ENCODE measurements around the gene IL2RG.
A peak's percentile ranks its signal among the peaks of the same experiment; 100 is the strongest.

Gene IL2RG

DNA sequence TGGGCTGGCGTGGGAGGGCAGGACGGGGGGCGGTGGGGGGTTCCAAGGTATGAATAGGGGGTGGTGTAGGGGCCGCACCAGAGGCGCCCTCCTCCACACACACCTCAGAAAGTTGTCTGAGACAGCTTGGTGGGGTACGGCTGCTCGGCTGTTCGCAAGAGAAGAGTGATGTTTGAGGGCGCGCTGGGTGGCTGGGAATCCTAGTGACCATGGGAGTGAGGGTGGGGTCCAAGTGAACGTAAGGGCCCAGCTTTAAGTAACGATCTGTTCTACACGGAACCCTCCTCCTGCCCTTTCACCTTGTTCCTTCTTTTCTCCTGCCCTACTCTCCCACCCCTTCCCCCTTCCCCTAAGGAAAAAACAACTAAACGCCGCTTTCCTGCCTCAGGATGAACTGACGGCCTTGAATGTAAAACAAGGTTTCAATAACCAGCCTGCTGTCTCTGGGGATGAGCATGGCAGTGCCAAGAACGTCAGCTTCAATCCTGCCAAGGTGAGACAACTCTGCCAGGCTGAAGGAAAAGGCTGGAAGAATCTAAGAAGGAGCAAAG, 7.7 kb upstream of the IL2RG start:
- peaks cover 18% of the 10 kb centered on the region for H3K4me1 Mint-ChIP-seq
- H3K27ac Mint-ChIP-seq, result peak overlapping the region; percentile 93
- H3K4me3 Mint-ChIP-seq, result peak overlapping the region; percentile 80
- no peaks in the 10 kb centered on the region for H3K9me3 Mint-ChIP-seq
- H3K36me3 Mint-ChIP-seq, result peaks cover 45% of the 10 kb centered on the region
- ATAC-seq, result peak; percentile 46
- no peak for DNase-seq (ENCODE audit: low spot score in 2 of 2)

- peaks cover 38% of the 10 kb centered on the region for H3K36me3 Mint-ChIP-seq
- peaks cover 20% of the 10 kb centered on the region for H3K4me1 Mint-ChIP-seq
- ATAC-seq, result peak; percentile 95
- peak within 1 kb of the TSS; percentile 80 for H3K4me3 Mint-ChIP-seq
- peak within 1 kb of the TSS; percentile 93 for H3K27ac Mint-ChIP-seq
- H3K9me3 Mint-ChIP-seq, result no peaks in the 10 kb centered on the region
- peak; percentile 49 to 89 for DNase-seq (ENCODE audit: low spot score in 2 of 2)
Observed at GRCh38 chrX:71118032-71118984, 6.9 kb upstream of the IL2RG start, which contains the start of gene MED12. Gene MED12, plus strand, starts transcription at chrX:71118596. Its CDS starts 159 bp downstream, at chrX:71118755.

- Mint-ChIP-seq H3K9me3 (no peaks in the 10 kb centered on the region), H3K36me3 (peaks cover 29% of the 10 kb centered on the region), H3K27ac (peak overlapping the region; percentile 63), H3K4me1 (peaks cover 21% of the 10 kb centered on the region), H3K4me3 (peak overlapping the region; percentile 80)
- ATAC-seq (no peak), DNase-seq (ENCODE audit: low spot score in 2 of 2) (no peak)
Observed at GRCh38 chrX:71117358-71117757, 6.0 kb upstream of the IL2RG start.

- DNase-seq (ENCODE audit: low spot score in 2 of 2), result no peak
- Mint-ChIP-seq H3K4me3 (peak overlapping the region; percentile 87), H3K9me3 (no peaks in the 10 kb centered on the region), H3K4me1 (peaks cover 41% of the 10 kb centered on the region), H3K27ac (peak overlapping the region; percentile 95), H3K36me3 (peaks cover 55% of the 10 kb centered on the region)
- ATAC-seq, result peak; percentile 57
Observed at GRCh38 chrX:71111921-71112431, 599 bp upstream of the IL2RG start.

DNA sequence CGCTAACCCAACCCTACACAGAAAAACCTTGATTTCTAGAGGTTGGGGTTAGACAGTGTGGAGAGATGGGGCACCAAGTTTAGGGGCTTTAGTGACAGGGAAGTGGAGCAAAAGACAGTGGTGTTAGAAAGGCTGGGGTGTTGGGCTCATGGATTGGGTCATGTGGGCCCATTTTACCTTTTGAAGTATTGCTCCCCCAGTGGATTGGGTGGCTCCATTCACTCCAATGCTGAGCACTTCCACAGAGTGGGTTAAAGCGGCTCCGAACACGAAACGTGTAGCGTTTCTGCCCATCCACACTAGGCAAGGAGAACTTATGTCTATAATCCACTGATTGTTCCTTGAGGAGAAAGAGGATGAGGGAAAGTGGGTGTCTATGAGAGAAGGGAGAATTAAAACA, 2.3 kb downstream of the IL2RG start:
- Mint-ChIP-seq H3K4me1 (peaks cover 66% of the 10 kb centered on the region), H3K4me3 (peak overlapping the region; percentile 87), H3K27ac (peak overlapping the region; percentile 95), H3K9me3 (no peaks in the 10 kb centered on the region), H3K36me3 (peaks cover 83% of the 10 kb centered on the region)
- no peak for ATAC-seq
- DNase-seq (ENCODE audit: low spot score in 2 of 2), result no peak

DNA sequence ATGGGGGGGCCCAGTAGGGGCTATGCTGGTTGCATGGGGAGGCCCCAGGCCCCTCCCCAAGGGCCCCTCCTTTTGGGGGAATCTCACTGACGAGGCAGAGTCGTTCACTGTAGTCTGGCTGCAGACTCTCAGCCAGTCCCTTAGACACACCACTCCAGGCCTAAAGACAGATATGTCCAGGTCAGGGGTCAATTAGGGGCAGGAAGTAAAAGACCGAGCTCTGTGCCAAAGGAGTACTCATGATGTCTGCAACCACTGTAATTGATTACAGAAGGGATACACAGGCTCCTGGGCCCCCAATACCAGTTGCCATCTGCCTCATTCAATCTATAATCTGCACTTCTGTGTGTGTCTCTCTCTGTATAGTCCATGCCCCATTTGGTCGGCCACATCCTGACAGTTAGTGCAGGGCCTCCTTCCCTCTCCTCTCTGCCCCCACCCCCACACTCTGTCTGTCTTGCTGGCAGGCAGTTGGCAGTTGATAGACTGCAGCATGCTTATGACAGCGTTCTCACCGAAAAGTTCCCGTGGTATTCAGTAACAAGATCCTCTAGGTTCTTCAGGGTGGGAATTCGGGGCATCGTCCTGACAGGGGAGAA, 3.5 kb downstream of the IL2RG start:
- peak overlapping the region; percentile 87 for H3K4me3 Mint-ChIP-seq
- H3K36me3 Mint-ChIP-seq, result peaks cover 91% of the 10 kb centered on the region
- H3K27ac Mint-ChIP-seq, result peak overlapping the region; percentile 95
- H3K9me3 Mint-ChIP-seq, result no peaks in the 10 kb centered on the region
- ATAC-seq (peak; percentile 22), DNase-seq (ENCODE audit: low spot score in 2 of 2) (no peak)
- peaks cover 72% of the 10 kb centered on the region for H3K4me1 Mint-ChIP-seq

DNA sequence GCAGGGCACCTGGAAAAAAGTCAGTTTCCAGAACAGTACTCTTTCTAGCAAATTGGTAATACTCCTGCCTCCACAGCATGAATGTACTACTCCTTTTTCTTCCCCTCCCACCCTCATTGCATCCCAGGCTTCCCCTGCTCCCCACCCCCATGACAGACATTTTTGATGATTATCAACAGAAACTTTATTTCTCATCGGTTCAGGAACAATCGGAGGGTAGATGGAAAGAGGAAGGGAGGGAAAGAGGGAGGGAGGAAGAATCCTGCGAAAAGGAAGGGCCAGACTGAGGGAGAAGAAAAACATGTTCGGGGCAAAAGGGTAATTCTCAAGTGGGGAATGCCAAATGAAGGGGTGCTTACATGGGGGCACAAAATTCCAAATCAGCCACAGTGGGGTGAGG, 4.1 kb downstream of the IL2RG start:
- Mint-ChIP-seq H3K4me1 (peaks cover 72% of the 10 kb centered on the region), H3K9me3 (no peaks in the 10 kb centered on the region), H3K4me3 (peak overlapping the region; percentile 87), H3K36me3 (peaks cover 95% of the 10 kb centered on the region), H3K27ac (peak overlapping the region; percentile 95)
- ATAC-seq, result no peak
- no peak for DNase-seq (ENCODE audit: low spot score in 2 of 2)

DNA sequence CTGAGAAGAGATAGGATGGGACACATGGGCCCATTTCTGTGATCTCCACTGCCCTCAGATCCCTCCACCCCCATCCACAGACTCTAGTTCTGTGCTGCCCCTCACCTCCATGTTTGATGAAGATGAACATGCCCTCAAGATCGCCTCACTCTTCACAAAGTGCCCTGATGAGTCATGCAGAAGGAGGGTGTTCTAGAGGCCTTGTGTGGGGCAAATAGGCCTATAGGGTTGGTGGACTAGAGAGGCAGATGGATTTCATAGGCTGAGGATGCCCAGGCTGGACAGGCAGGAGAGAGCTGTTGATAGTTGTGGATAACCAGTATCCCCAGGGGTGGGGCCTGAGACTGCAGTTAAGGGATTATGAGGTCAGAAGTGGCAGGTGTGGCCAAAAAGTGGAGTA, 5.0 kb downstream of the IL2RG start, which contains the start of gene CXorf65:
Gene CXorf65 (minus strand): TSS at position 314 of the 400 bp plus-strand sequence. CDS start 184 bp downstream, at position 130.
- Mint-ChIP-seq H3K27ac (peak within 1 kb of the TSS; percentile 95), H3K4me1 (peaks cover 69% of the 10 kb centered on the region), H3K36me3 (peaks cover 95% of the 10 kb centered on the region), H3K9me3 (no peaks in the 10 kb centered on the region), H3K4me3 (peak within 1 kb of the TSS; percentile 87)
- ATAC-seq (peak; percentile 70), DNase-seq (ENCODE audit: low spot score in 2 of 2) (no peak)

- Mint-ChIP-seq H3K36me3 (peaks cover 95% of the 10 kb centered on the region), H3K4me3 (peak overlapping the region; percentile 87), H3K9me3 (no peaks in the 10 kb centered on the region), H3K4me1 (peaks cover 77% of the 10 kb centered on the region), H3K27ac (peak overlapping the region; percentile 95)
- ATAC-seq (no peak), DNase-seq (ENCODE audit: low spot score in 2 of 2) (no peak)
Observed at GRCh38 chrX:71105628-71106027, 5.7 kb downstream of the IL2RG start.

- peak; percentile 57 for ATAC-seq
- Mint-ChIP-seq H3K27ac (peak overlapping the region; percentile 92), H3K36me3 (peaks cover 76% of the 10 kb centered on the region)
Observed at GRCh38 chrX:71103110-71103983, 8.0 kb downstream of the IL2RG start.

GRCh38 chrX:71102292-71102691, 9.1 kb downstream of the IL2RG start:
- Mint-ChIP-seq H3K9me3 (no peaks in the 10 kb centered on the region), H3K27ac (peak overlapping the region; percentile 92), H3K4me1 (peaks cover 83% of the 10 kb centered on the region), H3K36me3 (peaks cover 65% of the 10 kb centered on the region), H3K4me3 (peak overlapping the region; percentile 87)
- DNase-seq (ENCODE audit: low spot score in 2 of 2), result no peak
- no peak for ATAC-seq

More at GRCh38 chrX:71103110-71103983, 8.0 kb downstream of the IL2RG start:
- Mint-ChIP-seq H3K4me3 (peak overlapping the region; percentile 87), H3K9me3 (no peaks in the 10 kb centered on the region), H3K4me1 (peaks cover 87% of the 10 kb centered on the region)
- peak in 1 of 2 donors; percentile 64 for DNase-seq (ENCODE audit: low spot score in 2 of 2)

DNA sequence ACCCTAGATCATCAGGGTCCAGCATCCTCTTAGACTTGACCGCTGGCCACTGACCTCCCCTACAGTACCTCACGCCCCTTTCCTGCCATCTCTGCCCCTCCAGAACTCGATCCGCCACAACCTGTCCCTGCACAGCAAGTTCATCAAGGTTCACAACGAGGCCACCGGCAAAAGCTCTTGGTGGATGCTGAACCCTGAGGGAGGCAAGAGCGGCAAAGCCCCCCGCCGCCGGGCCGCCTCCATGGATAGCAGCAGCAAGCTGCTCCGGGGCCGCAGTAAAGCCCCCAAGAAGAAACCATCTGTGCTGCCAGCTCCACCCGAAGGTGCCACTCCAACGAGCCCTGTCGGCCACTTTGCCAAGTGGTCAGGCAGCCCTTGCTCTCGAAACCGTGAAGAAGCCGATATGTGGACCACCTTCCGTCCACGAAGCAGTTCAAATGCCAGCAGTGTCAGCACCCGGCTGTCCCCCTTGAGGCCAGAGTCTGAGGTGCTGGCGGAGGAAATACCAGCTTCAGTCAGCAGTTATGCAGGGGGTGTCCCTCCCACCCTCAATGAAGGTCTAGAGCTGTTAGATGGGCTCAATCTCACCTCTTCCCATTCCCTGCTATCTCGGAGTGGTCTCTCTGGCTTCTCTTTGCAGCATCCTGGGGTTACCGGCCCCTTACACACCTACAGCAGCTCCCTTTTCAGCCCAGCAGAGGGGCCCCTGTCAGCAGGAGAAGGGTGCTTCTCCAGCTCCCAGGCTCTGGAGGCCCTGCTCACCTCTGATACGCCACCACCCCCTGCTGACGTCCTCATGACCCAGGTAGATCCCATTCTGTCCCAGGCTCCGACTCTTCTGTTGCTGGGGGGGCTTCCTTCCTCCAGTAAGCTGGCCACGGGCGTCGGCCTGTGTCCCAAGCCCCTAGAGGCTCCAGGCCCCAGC, 10.5 kb downstream of the IL2RG start:
- no peak for ATAC-seq
- Mint-ChIP-seq H3K4me3 (no peak overlapping the region), H3K36me3 (peaks cover 51% of the 10 kb centered on the region), H3K4me1 (peaks cover 69% of the 10 kb centered on the region), H3K27ac (peak overlapping the region; percentile 92), H3K9me3 (no peaks in the 10 kb centered on the region)
- DNase-seq (ENCODE audit: low spot score in 2 of 2), result no peak

GRCh38 chrX:71099736-71100135, 11.6 kb downstream of the IL2RG start:
- H3K4me3 Mint-ChIP-seq, result no peak overlapping the region
- H3K36me3 Mint-ChIP-seq, result peaks cover 41% of the 10 kb centered on the region
- H3K4me1 Mint-ChIP-seq, result peaks cover 71% of the 10 kb centered on the region

More at GRCh38 chrX:71099736-71100135, 11.6 kb downstream of the IL2RG start:
- ATAC-seq (no peak), DNase-seq (ENCODE audit: low spot score in 2 of 2) (no peak)
- no peaks in the 10 kb centered on the region for H3K9me3 Mint-ChIP-seq
- H3K27ac Mint-ChIP-seq, result peak overlapping the region; percentile 63

Measured in stimulated activated effector memory CD8-positive, alpha-beta T cell treated with anti-CD3 and anti-CD28 coated beads, Interleukin-12 subunit alpha, Interleukin-12 subunit beta, amount 100 ng/mL, for 72 hours (primary cell).